Trophoblast cell (in vitro differentiated cells and primary cell): Measurements from ENCODE around the gene PYDC1.

Experiments
- DNase-seq, 2 donors: peaks; one replicate each; pipeline ENCODE4 v3.0.0-alpha.2; 2016
- H2AFZ ChIP-seq: 2 replicates; pipeline ENCODE4 v1.6.1; 2013; ENCODE audit warnings: low read length, moderate library complexity, mild to moderate bottlenecking; ENCODE audit not compliant: insufficient read depth, poor library complexity
- H2AK5ac ChIP-seq: 2 replicates; pipeline ENCODE4 v1.6.1; 2013; ENCODE audit warnings: mild to moderate bottlenecking, low read length
- H2BK120ac ChIP-seq: 2 replicates; pipeline ENCODE4 v1.6.1; 2013; ENCODE audit warnings: low read length, mild to moderate bottlenecking, moderate library complexity; ENCODE audit not compliant: insufficient read depth, poor library complexity
- H2BK12ac ChIP-seq: 2 replicates; pipeline ENCODE4 v1.6.1; 2013; ENCODE audit warnings: mild to moderate bottlenecking, low read length, moderate library complexity
- H2BK5ac ChIP-seq: 2 replicates; pipeline ENCODE4 v1.6.1; 2013; ENCODE audit warnings: low read length, low read depth, moderate library complexity, mild to moderate bottlenecking; ENCODE audit not compliant: poor library complexity
- H3K14ac ChIP-seq: 2 replicates; pipeline ENCODE4 v1.6.1; 2013; ENCODE audit warnings: mild to moderate bottlenecking, low read length
- H3K18ac ChIP-seq: 2 replicates; pipeline ENCODE4 v1.6.1; 2013; ENCODE audit warnings: mild to moderate bottlenecking, low read length
- H3K23ac ChIP-seq: 2 replicates; pipeline ENCODE4 v1.6.1; 2013; ENCODE audit warnings: low read length
- H3K27ac ChIP-seq: 2 replicates; pipeline ENCODE4 v1.5.1; 2013; ENCODE audit warnings: low read depth, mild to moderate bottlenecking, inconsistent platforms, low read length, moderate library complexity
- H3K27me3 ChIP-seq: 2 replicates; pipeline ENCODE4 v1.6.1; 2013; ENCODE audit warnings: inconsistent platforms, mild to moderate bottlenecking, low read length, moderate library complexity; ENCODE audit not compliant: insufficient read depth
- H3K36me3 ChIP-seq, 2 experiments: 1 replicate in 1 of 2; 2 replicates in 1 of 2; pipeline ENCODE4 v1.6.1; 2013; ENCODE audit warnings: low read length in 2 of 2, mild to moderate bottlenecking in 2 of 2, moderate library complexity in 1 of 2; ENCODE audit not compliant: insufficient read depth in 2 of 2, control insufficient read depth in 1 of 2
- H3K4ac ChIP-seq: 2 replicates; pipeline ENCODE4 v1.6.1; 2013; ENCODE audit warnings: low read depth, mild to moderate bottlenecking, low read length, moderate library complexity
- H3K4me1 ChIP-seq, 2 experiments: 1 replicate in 1 of 2; 2 replicates in 1 of 2; pipeline ENCODE4 v1.6.1; 2013; ENCODE audit warnings: low read length in 2 of 2, mild to moderate bottlenecking in 2 of 2, moderate library complexity in 1 of 2; ENCODE audit not compliant: insufficient read depth in 2 of 2, control insufficient read depth in 1 of 2
- H3K4me2 ChIP-seq: 2 replicates; pipeline ENCODE4 v1.6.1; 2013; ENCODE audit warnings: inconsistent platforms, mild to moderate bottlenecking, low read length, moderate library complexity
- H3K4me3 ChIP-seq: 2 replicates; pipeline ENCODE4 v1.5.1; 2013; ENCODE audit warnings: mild to moderate bottlenecking, low read depth, low read length, inconsistent platforms
- H3K79me1 ChIP-seq: one replicate; pipeline ENCODE4 v1.6.1; 2013; ENCODE audit warnings: low read length
- H3K79me2 ChIP-seq: 2 replicates; pipeline ENCODE4 v1.6.1; 2013; ENCODE audit warnings: low read length, mild to moderate bottlenecking; ENCODE audit not compliant: control insufficient read depth, insufficient read depth, poor library complexity
- H3K9ac ChIP-seq: 2 replicates; pipeline ENCODE4 v1.6.1; 2013; ENCODE audit warnings: mild to moderate bottlenecking, low read length
- H3K9me3 ChIP-seq: 2 replicates; pipeline ENCODE4 v1.6.1; 2013; ENCODE audit warnings: low read depth, mild to moderate bottlenecking, control low read depth, inconsistent platforms, low read length; ENCODE audit not compliant: insufficient read depth
- H4K12ac ChIP-seq: 2 replicates; pipeline ENCODE4 v1.6.1; 2013; ENCODE audit warnings: low read depth, mild to moderate bottlenecking, low read length, moderate library complexity
- H4K8ac ChIP-seq: 2 replicates; pipeline ENCODE4 v1.6.1; 2013; ENCODE audit warnings: low read depth, mild to moderate bottlenecking, low read length, moderate library complexity
- H4K91ac ChIP-seq: one replicate; pipeline ENCODE4 v1.6.1; 2013; ENCODE audit warnings: low read depth, mild to moderate bottlenecking, low read length, moderate library complexity
- WGBS: extraction: QIAGEN DNeasy Blood & Tissue Kit; methylation state at CpG from one replicate; pipeline ENCODE4 v1.1.7; 2013; ENCODE audit warnings: missing lambda C conversion rate; ENCODE audit not compliant: insufficient read length, insufficient coverage; ENCODE audit errors: extremely low coverage; 5-methylcytosine and 5-hydroxymethylcytosine counted together

Gene PYDC1

GRCh38 chr16:31214708-31215286, 2.1 kb downstream of the PYDC1 start:
- Histone ChIP-seq H3K9me3 (peaks cover 7% of the 10 kb centered on the region), H3K9ac (no peak overlapping the region), H3K4ac (no peak overlapping the region), H2AK5ac (no peak overlapping the region), H2AFZ (peak overlapping the region; percentile 37), H3K4me2 (peak overlapping the region; percentile 62), H3K23ac (no peak overlapping the region), H3K18ac (no peak overlapping the region), H3K27ac (no peak overlapping the region), H3K4me1 (peaks cover 5 to 9% of the 10 kb centered on the region in 2 experiments), H4K8ac (no peak overlapping the region), H2BK120ac (no peak overlapping the region), H4K91ac (no peak overlapping the region), H4K12ac (no peak overlapping the region), H3K79me1 (no peaks in the 10 kb centered on the region), H2BK12ac (no peak overlapping the region), H3K27me3 (peaks cover 45% of the 10 kb centered on the region), H3K79me2 (no peaks in the 10 kb centered on the region), H3K14ac (no peak overlapping the region), H2BK5ac (no peak overlapping the region), H3K4me3 (no peak overlapping the region), H3K36me3 (no peaks in the 10 kb centered on the region)
- no CpG with 5 or more reads among the region's 58 CpGs for WGBS
- no peak for DNase-seq

- Histone ChIP-seq H3K4me3 (no peak within 1 kb of the TSS), H3K23ac (no peak within 1 kb of the TSS), H3K14ac (no peak within 1 kb of the TSS), H3K9ac (no peak within 1 kb of the TSS), H3K79me1 (no peaks in the 10 kb centered on the region), H3K27ac (no peak within 1 kb of the TSS), H3K36me3 (no peaks in the 10 kb centered on the region), H3K4me1 (peaks cover 5 to 9% of the 10 kb centered on the region in 2 experiments), H3K27me3 (peaks cover 45% of the 10 kb centered on the region), H2BK12ac (no peak within 1 kb of the TSS), H2AK5ac (no peak within 1 kb of the TSS), H2BK120ac (no peak within 1 kb of the TSS), H4K8ac (no peak within 1 kb of the TSS), H3K4me2 (peak within 1 kb of the TSS; percentile 62), H4K91ac (no peak within 1 kb of the TSS), H4K12ac (no peak within 1 kb of the TSS), H3K79me2 (no peaks in the 10 kb centered on the region), H3K9me3 (peaks cover 7% of the 10 kb centered on the region), H3K4ac (no peak within 1 kb of the TSS), H2AFZ (peak within 1 kb of the TSS; percentile 37), H3K18ac (no peak within 1 kb of the TSS), H2BK5ac (no peak within 1 kb of the TSS)
- no peak for DNase-seq
- no CpG with 5 or more reads among the region's 25 CpGs for WGBS
Observed at GRCh38 chr16:31213877-31214707, 2.8 kb downstream of the PYDC1 start, which contains the start of gene TRIM72. TRIM72 (plus strand) TSS chr16:31214119; CDS start chr16:31214739, 620 bp downstream.

GRCh38 chr16:31213342-31213741, 3.6 kb downstream of the PYDC1 start:
- Histone ChIP-seq H3K9ac (no peak overlapping the region), H4K8ac (no peak overlapping the region), H2AK5ac (no peak overlapping the region), H2BK12ac (no peak overlapping the region), H3K4me1 (peaks cover 5 to 9% of the 10 kb centered on the region in 2 experiments), H3K18ac (no peak overlapping the region), H3K79me2 (no peaks in the 10 kb centered on the region), H2BK5ac (no peak overlapping the region), H3K23ac (no peak overlapping the region), H2BK120ac (no peak overlapping the region), H4K12ac (no peak overlapping the region), H3K36me3 (no peaks in the 10 kb centered on the region), H3K27me3 (peaks cover 45% of the 10 kb centered on the region), H3K4me3 (no peak overlapping the region), H3K27ac (no peak overlapping the region), H3K4me2 (no peak overlapping the region), H4K91ac (no peak overlapping the region), H3K4ac (no peak overlapping the region), H3K79me1 (no peaks in the 10 kb centered on the region), H2AFZ (no peak overlapping the region), H3K9me3 (peaks cover 5% of the 10 kb centered on the region), H3K14ac (no peak overlapping the region)
- no CpG with 5 or more reads among the region's 1 CpG for WGBS
- DNase-seq, result no peak

GRCh38 chr16:31206776-31207175, 10.2 kb downstream of the PYDC1 start:
- Histone ChIP-seq H3K9me3 (peaks cover 4% of the 10 kb centered on the region), H4K12ac (no peak overlapping the region), H2AFZ (no peak overlapping the region), H3K4ac (no peak overlapping the region), H3K79me2 (no peaks in the 10 kb centered on the region), H3K4me2 (no peak overlapping the region), H4K91ac (no peak overlapping the region), H3K27ac (no peak overlapping the region), H2BK5ac (no peak overlapping the region), H3K27me3 (peaks cover 10% of the 10 kb centered on the region), H3K9ac (no peak overlapping the region), H3K14ac (no peak overlapping the region), H2AK5ac (no peak overlapping the region), H3K4me1 (peaks cover 3 to 6% of the 10 kb centered on the region in 2 experiments), H3K4me3 (no peak overlapping the region), H3K18ac (no peak overlapping the region), H2BK12ac (no peak overlapping the region), H3K23ac (no peak overlapping the region), H4K8ac (no peak overlapping the region), H3K79me1 (no peaks in the 10 kb centered on the region), H3K36me3 (no peaks in the 10 kb centered on the region), H2BK120ac (no peak overlapping the region)
- WGBS, result no CpG with 5 or more reads among the region's 6 CpGs
- peak in 1 of 2 donors; percentile 16 for DNase-seq
